GM21576 (cell line): ENCODE measurements around the gene SQSTM1.
A peak's percentile ranks its signal among the peaks of the same experiment; 100 is the strongest.
"Not testable (repeated sequence)": the region's sequence is repeated elsewhere in the genome, so short reads cannot be mapped to it uniquely, and the experiment has no call there.

Experiments
- ATAC-seq: cut with Tn5 transposase; IDR thresholded peaks from one replicate; pipeline ENCODE4 v1.9.1; 2021; ENCODE audit warnings: mild to moderate bottlenecking, moderate library complexity; ENCODE audit not compliant: unreplicated experiment

Gene SQSTM1

GRCh38 chr5:179823937-179824744 is 3.4 kb downstream of the SQSTM1 start:
- no peak for ATAC-seq

- no peak for ATAC-seq
These were observed 4.0 kb downstream of the SQSTM1 start for GRCh38 chr5:179824745-179825112.

- ATAC-seq = no peak
These were observed 5.0 kb downstream of the SQSTM1 start for GRCh38 chr5:179825655-179826182.

GRCh38 chr5:179827680-179828079 is 7.0 kb downstream of the SQSTM1 start:
- ATAC-seq = no peak

- ATAC-seq = no peak
These were observed 8.2 kb downstream of the SQSTM1 start for GRCh38 chr5:179828756-179829421.

- ATAC-seq = no peak
These were observed 9.2 kb downstream of the SQSTM1 start for GRCh38 chr5:179829732-179830435.

- ATAC-seq = no peak
These were observed 10.2 kb downstream of the SQSTM1 start for GRCh38 chr5:179830818-179831468.

GRCh38 chr5:179832039-179832745 is 11.5 kb downstream of the SQSTM1 start:
- no peak for ATAC-seq

- ATAC-seq = no peak
These were observed 12.5 kb downstream of the SQSTM1 start for GRCh38 chr5:179833056-179833708.

- ATAC-seq = no peak
These were observed 13.0 kb downstream of the SQSTM1 start for GRCh38 chr5:179833709-179834070.

GRCh38 chr5:179834120-179834519 is 13.4 kb downstream of the SQSTM1 start:
- ATAC-seq = no peak

- not testable (repeated sequence) for ATAC-seq
These were observed 14.2 kb downstream of the SQSTM1 start for GRCh38 chr5:179834871-179835270.

GRCh38 chr5:179836225-179837019 is 15.7 kb downstream of the SQSTM1 start:
- peak; percentile 54 for ATAC-seq

- ATAC-seq = no peak
These were observed 16.6 kb downstream of the SQSTM1 start for GRCh38 chr5:179837076-179838011.

- no peak for ATAC-seq
These were observed 18.9 kb downstream of the SQSTM1 start for GRCh38 chr5:179839328-179840256.

- ATAC-seq = no peak
These were observed 19.6 kb downstream of the SQSTM1 start for GRCh38 chr5:179840321-179840720.

GRCh38 chr5:179840766-179841165 is 20.1 kb downstream of the SQSTM1 start:
- no peak for ATAC-seq
